ENCODE data around the gene SLC49A4. TPM values are rescaled to one million over a fixed set of nuclear protein-coding genes. Genes with fewer than 3 reads are reported as not detected.

SLC49A4 gene
- total and polyA plus RNA-seq, 2 of the 8 experiments (the other 6 are each of a cell fraction or from before 2014, with no cell fraction given), result 9.5 to 10.2 TPM

DNA sequence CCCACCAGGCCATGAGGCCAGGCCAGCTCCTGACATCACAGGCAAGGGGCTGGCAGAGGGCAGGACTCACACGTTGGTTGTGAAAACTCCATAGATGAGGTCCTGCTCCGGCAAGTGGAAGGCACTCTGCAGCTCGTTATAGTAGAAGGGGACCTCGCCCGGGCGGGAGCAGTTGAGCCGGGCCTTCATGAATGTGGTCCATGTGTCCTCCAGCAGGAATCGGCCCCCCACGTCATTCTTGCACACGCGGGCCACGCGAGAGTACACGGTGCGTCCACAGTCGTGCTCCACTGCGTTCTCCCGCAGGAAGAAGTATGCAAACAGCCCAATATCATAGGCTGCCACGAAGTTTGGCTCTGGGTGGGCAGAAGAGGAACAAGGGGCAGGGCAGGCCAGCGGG is 131.5 kb downstream of the SLC49A4 start (continued):
- TF ChIP-seq, protein P1, sequence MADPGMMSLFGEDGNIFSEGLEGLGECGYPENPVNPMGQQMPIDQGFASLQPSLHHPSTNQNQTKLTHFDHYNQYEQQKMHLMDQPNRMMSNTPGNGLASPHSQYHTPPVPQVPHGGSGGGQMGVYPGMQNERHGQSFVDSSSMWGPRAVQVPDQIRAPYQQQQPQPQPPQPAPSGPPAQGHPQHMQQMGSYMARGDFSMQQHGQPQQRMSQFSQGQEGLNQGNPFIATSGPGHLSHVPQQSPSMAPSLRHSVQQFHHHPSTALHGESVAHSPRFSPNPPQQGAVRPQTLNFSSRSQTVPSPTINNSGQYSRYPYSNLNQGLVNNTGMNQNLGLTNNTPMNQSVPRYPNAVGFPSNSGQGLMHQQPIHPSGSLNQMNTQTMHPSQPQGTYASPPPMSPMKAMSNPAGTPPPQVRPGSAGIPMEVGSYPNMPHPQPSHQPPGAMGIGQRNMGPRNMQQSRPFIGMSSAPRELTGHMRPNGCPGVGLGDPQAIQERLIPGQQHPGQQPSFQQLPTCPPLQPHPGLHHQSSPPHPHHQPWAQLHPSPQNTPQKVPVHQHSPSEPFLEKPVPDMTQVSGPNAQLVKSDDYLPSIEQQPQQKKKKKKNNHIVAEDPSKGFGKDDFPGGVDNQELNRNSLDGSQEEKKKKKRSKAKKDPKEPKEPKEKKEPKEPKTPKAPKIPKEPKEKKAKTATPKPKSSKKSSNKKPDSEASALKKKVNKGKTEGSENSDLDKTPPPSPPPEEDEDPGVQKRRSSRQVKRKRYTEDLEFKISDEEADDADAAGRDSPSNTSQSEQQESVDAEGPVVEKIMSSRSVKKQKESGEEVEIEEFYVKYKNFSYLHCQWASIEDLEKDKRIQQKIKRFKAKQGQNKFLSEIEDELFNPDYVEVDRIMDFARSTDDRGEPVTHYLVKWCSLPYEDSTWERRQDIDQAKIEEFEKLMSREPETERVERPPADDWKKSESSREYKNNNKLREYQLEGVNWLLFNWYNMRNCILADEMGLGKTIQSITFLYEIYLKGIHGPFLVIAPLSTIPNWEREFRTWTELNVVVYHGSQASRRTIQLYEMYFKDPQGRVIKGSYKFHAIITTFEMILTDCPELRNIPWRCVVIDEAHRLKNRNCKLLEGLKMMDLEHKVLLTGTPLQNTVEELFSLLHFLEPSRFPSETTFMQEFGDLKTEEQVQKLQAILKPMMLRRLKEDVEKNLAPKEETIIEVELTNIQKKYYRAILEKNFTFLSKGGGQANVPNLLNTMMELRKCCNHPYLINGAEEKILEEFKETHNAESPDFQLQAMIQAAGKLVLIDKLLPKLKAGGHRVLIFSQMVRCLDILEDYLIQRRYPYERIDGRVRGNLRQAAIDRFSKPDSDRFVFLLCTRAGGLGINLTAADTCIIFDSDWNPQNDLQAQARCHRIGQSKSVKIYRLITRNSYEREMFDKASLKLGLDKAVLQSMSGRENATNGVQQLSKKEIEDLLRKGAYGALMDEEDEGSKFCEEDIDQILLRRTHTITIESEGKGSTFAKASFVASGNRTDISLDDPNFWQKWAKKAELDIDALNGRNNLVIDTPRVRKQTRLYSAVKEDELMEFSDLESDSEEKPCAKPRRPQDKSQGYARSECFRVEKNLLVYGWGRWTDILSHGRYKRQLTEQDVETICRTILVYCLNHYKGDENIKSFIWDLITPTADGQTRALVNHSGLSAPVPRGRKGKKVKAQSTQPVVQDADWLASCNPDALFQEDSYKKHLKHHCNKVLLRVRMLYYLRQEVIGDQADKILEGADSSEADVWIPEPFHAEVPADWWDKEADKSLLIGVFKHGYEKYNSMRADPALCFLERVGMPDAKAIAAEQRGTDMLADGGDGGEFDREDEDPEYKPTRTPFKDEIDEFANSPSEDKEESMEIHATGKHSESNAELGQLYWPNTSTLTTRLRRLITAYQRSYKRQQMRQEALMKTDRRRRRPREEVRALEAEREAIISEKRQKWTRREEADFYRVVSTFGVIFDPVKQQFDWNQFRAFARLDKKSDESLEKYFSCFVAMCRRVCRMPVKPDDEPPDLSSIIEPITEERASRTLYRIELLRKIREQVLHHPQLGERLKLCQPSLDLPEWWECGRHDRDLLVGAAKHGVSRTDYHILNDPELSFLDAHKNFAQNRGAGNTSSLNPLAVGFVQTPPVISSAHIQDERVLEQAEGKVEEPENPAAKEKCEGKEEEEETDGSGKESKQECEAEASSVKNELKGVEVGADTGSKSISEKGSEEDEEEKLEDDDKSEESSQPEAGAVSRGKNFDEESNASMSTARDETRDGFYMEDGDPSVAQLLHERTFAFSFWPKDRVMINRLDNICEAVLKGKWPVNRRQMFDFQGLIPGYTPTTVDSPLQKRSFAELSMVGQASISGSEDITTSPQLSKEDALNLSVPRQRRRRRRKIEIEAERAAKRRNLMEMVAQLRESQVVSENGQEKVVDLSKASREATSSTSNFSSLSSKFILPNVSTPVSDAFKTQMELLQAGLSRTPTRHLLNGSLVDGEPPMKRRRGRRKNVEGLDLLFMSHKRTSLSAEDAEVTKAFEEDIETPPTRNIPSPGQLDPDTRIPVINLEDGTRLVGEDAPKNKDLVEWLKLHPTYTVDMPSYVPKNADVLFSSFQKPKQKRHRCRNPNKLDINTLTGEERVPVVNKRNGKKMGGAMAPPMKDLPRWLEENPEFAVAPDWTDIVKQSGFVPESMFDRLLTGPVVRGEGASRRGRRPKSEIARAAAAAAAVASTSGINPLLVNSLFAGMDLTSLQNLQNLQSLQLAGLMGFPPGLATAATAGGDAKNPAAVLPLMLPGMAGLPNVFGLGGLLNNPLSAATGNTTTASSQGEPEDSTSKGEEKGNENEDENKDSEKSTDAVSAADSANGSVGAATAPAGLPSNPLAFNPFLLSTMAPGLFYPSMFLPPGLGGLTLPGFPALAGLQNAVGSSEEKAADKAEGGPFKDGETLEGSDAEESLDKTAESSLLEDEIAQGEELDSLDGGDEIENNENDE (IDR thresholded peaks at IDR 0.05; ENCODE audit: insufficient replicate concordance, low read length), result no peak
- TF ChIP-seq SP4 (IDR thresholded peaks at IDR 0.05; ENCODE audit: low read length) (no peak), SIX5 (IDR thresholded peaks at IDR 0.05; ENCODE audit: low read depth, low read length) (no peak), SRF (IDR thresholded peaks at IDR 0.05; ENCODE audit: low read depth, low read length) (no peak), POU5F1 (IDR thresholded peaks at IDR 0.05; ENCODE audit: low read depth, low read length) (no peak), SIN3A (conservative IDR thresholded peaks at IDR 0.05 in 1 of 2, IDR thresholded peaks at IDR 0.05 in 1 of 2; ENCODE audit: low read depth in 1 of 2, low read length in 2 of 2) (no peak), MAFK (IDR thresholded peaks at IDR 0.05; ENCODE audit: low read depth, low read length) (no peak), EGR1 (IDR thresholded peaks at IDR 0.05; ENCODE audit: borderline replicate concordance, low read depth, low read length) (no peak), TAF7 (optimal IDR thresholded peaks at IDR 0.05; ENCODE audit: borderline replicate concordance, low read depth, low read length) (no peak), HDAC2 (IDR thresholded peaks at IDR 0.05; ENCODE audit: borderline replicate concordance in 1 of 2, low read depth in 2 of 2, low read length in 2 of 2) (no peak), EP300 (IDR thresholded peaks at IDR 0.05; ENCODE audit: borderline replicate concordance in 1 of 2, low read depth in 2 of 2, low read length in 2 of 2) (no peak), SP1 (IDR thresholded peaks at IDR 0.05; ENCODE audit: low read depth, low read length) (no peak)

Data from H1 (cell line).